WTC11 (cell line): Measurements from ENCODE around the gene FMO4. TPM values are rescaled to one million over a fixed set of nuclear protein-coding genes. Genes with fewer than 3 reads are reported as not detected.
A peak's percentile ranks its signal among the peaks of the same experiment; 100 is the strongest.
"Not testable (repeated sequence)": the region's sequence is repeated elsewhere in the genome, so short reads cannot be mapped to it uniquely, and the experiment has no call there.

ENCODE experiments used
- ATAC-seq: fragments of 200-7000 bp; cut with Tn5 transposase; 2 replicates; pipeline ENCODE4 v1.10.0; 2021; ENCODE audit warnings: mild to moderate bottlenecking, moderate library complexity
- CTCF ChIA-PET: fragments of 300-600 bp; sonication (Branson Sonifier 250); formaldehyde crosslinking; loops from one replicate; lab custom pipeline; 2021; ENCODE audit warnings: antibody characterized with exemption; lab: Charles Lee
- POLR2A ChIA-PET: fragments of 350-600 bp; sonication (Branson Sonifier 250); formaldehyde crosslinking; loops from one replicate; lab custom pipeline; 2021; ENCODE audit warnings: antibody characterized with exemption; lab: Charles Lee
- DNase-seq: peaks from one replicate; pipeline ENCODE4 v3.0.0; 2021; ENCODE audit warnings: low spot score
- H3K27ac Mint-ChIP-seq: 2 replicates; pipeline ENCODE4 v1.8.0; 2021; ENCODE audit warnings: mixed read lengths
- H3K27me3 Mint-ChIP-seq: 2 replicates; pipeline ENCODE4 v1.8.0; 2021; ENCODE audit warnings: low read depth, mild to moderate bottlenecking, moderate library complexity, mixed read lengths
- H3K36me3 Mint-ChIP-seq: 2 replicates; pipeline ENCODE4 v1.8.0; 2021; ENCODE audit warnings: mixed read lengths
- H3K4me1 Mint-ChIP-seq: 2 replicates; pipeline ENCODE4 v1.8.0; 2022; ENCODE audit warnings: mixed read lengths
- H3K4me3 Mint-ChIP-seq: 2 replicates; pipeline ENCODE4 v1.8.0; 2021; ENCODE audit warnings: mild to moderate bottlenecking, moderate library complexity, mixed read lengths
- H3K9me3 Mint-ChIP-seq: 2 replicates; pipeline ENCODE4 v1.8.0; 2021; ENCODE audit warnings: mixed read lengths
- AFF4 ChIP-seq: sonication (generic); formaldehyde crosslinking; IDR thresholded peaks from 2 replicates; pipeline ENCODE4 v1.8.1; 2023; ENCODE audit warnings: mild to moderate bottlenecking, missing genetic modification reagents, borderline replicate concordance
- ATF3 ChIP-seq: sonication (generic); formaldehyde crosslinking; conservative IDR thresholded peaks from 2 replicates; pipeline ENCODE4 v1.8.1; 2022; ENCODE audit warnings: mild to moderate bottlenecking, missing genetic modification reagents
- FOXK1 ChIP-seq: sonication (generic); formaldehyde crosslinking; IDR thresholded peaks from 2 replicates; pipeline ENCODE4 v1.8.0; 2022; ENCODE audit warnings: mild to moderate bottlenecking, moderate library complexity, missing genetic modification reagents
- IRF1 ChIP-seq: sonication (generic); formaldehyde crosslinking; IDR thresholded peaks from 2 replicates; pipeline ENCODE4 v1.8.0; 2023; ENCODE audit warnings: missing genetic modification reagents
- MLX ChIP-seq: sonication (generic); formaldehyde crosslinking; IDR thresholded peaks from 2 replicates; pipeline ENCODE4 v1.8.1; 2023; ENCODE audit warnings: mild to moderate bottlenecking, missing genetic modification reagents, moderate library complexity
- MYBL2 ChIP-seq: sonication (generic); formaldehyde crosslinking; IDR thresholded peaks from 2 replicates; pipeline ENCODE4 v1.8.1; 2023; ENCODE audit warnings: mild to moderate bottlenecking, moderate library complexity, missing genetic modification reagents
- SMAD3 ChIP-seq: sonication (generic); formaldehyde crosslinking; IDR thresholded peaks from 2 replicates; pipeline ENCODE4 v1.8.0; 2022; ENCODE audit warnings: missing genetic modification reagents, mild to moderate bottlenecking, borderline replicate concordance
- SMAD4 ChIP-seq: sonication (generic); formaldehyde crosslinking; IDR thresholded peaks from 2 replicates; pipeline ENCODE4 v1.8.0; 2022; ENCODE audit warnings: mild to moderate bottlenecking, missing genetic modification reagents
- USF2 ChIP-seq: sonication (generic); formaldehyde crosslinking; IDR thresholded peaks from 2 replicates; pipeline ENCODE4 v1.8.1; 2023; ENCODE audit warnings: mild to moderate bottlenecking, missing genetic modification reagents, moderate library complexity
- ZBTB43 ChIP-seq: sonication (generic); formaldehyde crosslinking; IDR thresholded peaks from 2 replicates; pipeline ENCODE4 v1.8.1; 2023; ENCODE audit warnings: mild to moderate bottlenecking, missing genetic modification reagents
- ZMAT4 ChIP-seq: fragments of 250-450 bp; sonication (Bioruptor Pico); IDR thresholded peaks from 2 replicates; pipeline ENCODE4 v1.9.0; 2021; ENCODE audit warnings: mild to moderate bottlenecking
- ZNF232 ChIP-seq: sonication (generic); formaldehyde crosslinking; IDR thresholded peaks from 2 replicates; pipeline ENCODE4 v1.8.0; 2022; ENCODE audit warnings: mild to moderate bottlenecking, missing genetic modification reagents
- ZNF281 ChIP-seq: sonication (generic); formaldehyde crosslinking; IDR thresholded peaks from 2 replicates; pipeline ENCODE4 v1.8.0; 2023; ENCODE audit warnings: mild to moderate bottlenecking, missing genetic modification reagents
- ZNF317 ChIP-seq: sonication (generic); formaldehyde crosslinking; IDR thresholded peaks from 2 replicates; pipeline ENCODE4 v1.8.1; 2023; ENCODE audit warnings: low read depth, mild to moderate bottlenecking, moderate library complexity, missing genetic modification reagents, borderline replicate concordance
- ZSCAN18 ChIP-seq: fragments of 250-450 bp; sonication (Bioruptor Pico); IDR thresholded peaks from 2 replicates; pipeline ENCODE4 v2.1.2; 2022; ENCODE audit warnings: mild to moderate bottlenecking, moderate library complexity
- total RNA-seq: library from RNA; stranded (reverse); gene quantifications from 3 replicates; pipeline ENCODE4 v1.2.3, GENCODE V29; 2021

The FMO4 gene
- total RNA-seq, 1 experiment from 2014 or later: 1.8 TPM

GRCh38 chr1:171292799-171293198 is 21.2 kb upstream of the FMO4 start (continued):
- no peak for TF ChIP-seq AFF4
- no peak for TF ChIP-seq ZMAT4
- no peak for TF ChIP-seq MLX (CRISPR knock-in tag)

- H3K9me3 Mint-ChIP-seq, DNase-seq, ATAC-seq, H3K36me3 Mint-ChIP-seq, H3K4me3 Mint-ChIP-seq, H3K27me3 Mint-ChIP-seq, POLR2A ChIA-PET: not testable (repeated sequence)
- Mint-ChIP-seq H3K27ac (peak overlapping the region; percentile 80), H3K4me1 (peaks cover 60% of the 10 kb centered on the region)
- CTCF ChIA-PET: interaction anchor here (1.8 to 5.4 kb wide), 4 partner anchors 11 to 50 kb away, joined by 4 to 43 read pairs (median 5); partner anchors contain the start of gene FMO4
Measured at GRCh38 chr1:171295383-171295782, 18.6 kb upstream of the FMO4 start.

- ATAC-seq: no peak
- POLR2A ChIA-PET: no interaction called here
- TF ChIP-seq ZSCAN18 (CRISPR knock-in tag) (no peak), IRF1 (CRISPR knock-in tag) (no peak)
Measured at GRCh38 chr1:171295821-171296220, 18.2 kb upstream of the FMO4 start.

GRCh38 chr1:171296897-171297296 is 17.1 kb upstream of the FMO4 start:
- ChIA-PET CTCF (interaction anchor here (1.0 to 5.4 kb wide), 3 partner anchors 17 to 70 kb away, joined by 3 to 43 read pairs (median 10); partner anchors contain the start of gene FMO4), POLR2A (no interaction called here)
- no peaks in the 10 kb centered on the region for H3K27me3 Mint-ChIP-seq
- peaks cover 71% of the 10 kb centered on the region for H3K4me1 Mint-ChIP-seq
- H3K27ac Mint-ChIP-seq: peak overlapping the region; percentile 97
- no peak for DNase-seq
- H3K9me3 Mint-ChIP-seq: peaks cover 9% of the 10 kb centered on the region
- no peak for ATAC-seq
- peak overlapping the region; percentile 26; the same call in 1 of the 2 replicates for H3K4me3 Mint-ChIP-seq
- peaks cover 15% of the 10 kb centered on the region for H3K36me3 Mint-ChIP-seq
- TF ChIP-seq ZNF281: no peak
- TF ChIP-seq ZBTB43 (CRISPR knock-in tag): no peak
- no peak for TF ChIP-seq SMAD4 (CRISPR knock-in tag)
- TF ChIP-seq ZMAT4: no peak
- no peak for TF ChIP-seq ZNF232 (CRISPR knock-in tag)
- TF ChIP-seq SMAD3 (CRISPR knock-in tag): no peak
- TF ChIP-seq MYBL2: no peak
- no peak for TF ChIP-seq FOXK1 (CRISPR knock-in tag)
- TF ChIP-seq USF2: no peak
- no peak for TF ChIP-seq ATF3
- TF ChIP-seq ZNF317 (CRISPR knock-in tag): no peak

More at GRCh38 chr1:171295821-171296220, 18.2 kb upstream of the FMO4 start:
- CTCF ChIA-PET: interaction anchor here (1.8 to 5.4 kb wide), 4 partner anchors 11 to 51 kb away, joined by 4 to 43 read pairs (median 5); partner anchors contain the start of gene FMO4
- no peak for DNase-seq
- Mint-ChIP-seq H3K4me1 (peaks cover 63% of the 10 kb centered on the region), H3K27me3 (no peaks in the 10 kb centered on the region), H3K4me3 (no peak overlapping the region), H3K9me3 (peaks cover 4% of the 10 kb centered on the region), H3K27ac (no peak overlapping the region), H3K36me3 (peaks cover 11% of the 10 kb centered on the region)
